WTC11 (cell line): ENCODE measurements around the gene ARL6. TPM values are rescaled to one million over a fixed set of nuclear protein-coding genes. Genes with fewer than 3 reads are reported as not detected.

ENCODE experiments used
- ATAC-seq: fragments of 200-7000 bp; cut with Tn5 transposase; 2 replicates; pipeline ENCODE4 v1.10.0; 2021; ENCODE audit warnings: mild to moderate bottlenecking, moderate library complexity
- CTCF ChIA-PET: fragments of 300-600 bp; sonication (Branson Sonifier 250); formaldehyde crosslinking; loops from one replicate; lab custom pipeline; 2021; ENCODE audit warnings: antibody characterized with exemption; lab: Charles Lee
- POLR2A ChIA-PET: fragments of 350-600 bp; sonication (Branson Sonifier 250); formaldehyde crosslinking; loops from one replicate; lab custom pipeline; 2021; ENCODE audit warnings: antibody characterized with exemption; lab: Charles Lee
- DNase-seq: peaks from one replicate; pipeline ENCODE4 v3.0.0; 2021; ENCODE audit warnings: low spot score
- H3K27ac Mint-ChIP-seq: 2 replicates; pipeline ENCODE4 v1.8.0; 2021; ENCODE audit warnings: mixed read lengths
- H3K27me3 Mint-ChIP-seq: 2 replicates; pipeline ENCODE4 v1.8.0; 2021; ENCODE audit warnings: low read depth, mild to moderate bottlenecking, moderate library complexity, mixed read lengths
- H3K36me3 Mint-ChIP-seq: 2 replicates; pipeline ENCODE4 v1.8.0; 2021; ENCODE audit warnings: mixed read lengths
- H3K4me1 Mint-ChIP-seq: 2 replicates; pipeline ENCODE4 v1.8.0; 2022; ENCODE audit warnings: mixed read lengths
- H3K4me3 Mint-ChIP-seq: 2 replicates; pipeline ENCODE4 v1.8.0; 2021; ENCODE audit warnings: mild to moderate bottlenecking, moderate library complexity, mixed read lengths
- H3K9me3 Mint-ChIP-seq: 2 replicates; pipeline ENCODE4 v1.8.0; 2021; ENCODE audit warnings: mixed read lengths
- ATF2 ChIP-seq: sonication (generic); formaldehyde crosslinking; IDR thresholded peaks from 2 replicates; pipeline ENCODE4 v1.8.1; 2022; ENCODE audit warnings: low read depth, missing genetic modification reagents, borderline replicate concordance
- CBFB ChIP-seq: sonication (generic); formaldehyde crosslinking; IDR thresholded peaks from 2 replicates; pipeline ENCODE4 v1.8.1; 2022; ENCODE audit warnings: mild to moderate bottlenecking, low read depth, missing genetic modification reagents
- CREM ChIP-seq: sonication (generic); formaldehyde crosslinking; IDR thresholded peaks from 2 replicates; pipeline ENCODE4 v1.8.1; 2022; ENCODE audit warnings: mild to moderate bottlenecking, missing genetic modification reagents, moderate library complexity
- IRF2 ChIP-seq: sonication (generic); formaldehyde crosslinking; IDR thresholded peaks from 2 replicates; pipeline ENCODE4 v1.8.0; 2022; ENCODE audit warnings: low read depth, missing genetic modification reagents, borderline replicate concordance
- KAT7 ChIP-seq: sonication (generic); formaldehyde crosslinking; IDR thresholded peaks from 2 replicates; pipeline ENCODE4 v1.8.1; 2023; ENCODE audit warnings: missing genetic modification reagents, mild to moderate bottlenecking, borderline replicate concordance
- MYBL2 ChIP-seq: sonication (generic); formaldehyde crosslinking; IDR thresholded peaks from 2 replicates; pipeline ENCODE4 v1.8.1; 2023; ENCODE audit warnings: mild to moderate bottlenecking, moderate library complexity, missing genetic modification reagents
- PREB ChIP-seq: sonication (generic); formaldehyde crosslinking; IDR thresholded peaks from 2 replicates; pipeline ENCODE4 v1.8.1; 2022; ENCODE audit warnings: mild to moderate bottlenecking, missing genetic modification reagents, moderate library complexity, borderline replicate concordance
- RELA ChIP-seq: sonication (generic); formaldehyde crosslinking; IDR thresholded peaks from 2 replicates; pipeline ENCODE4 v1.8.1; 2022; ENCODE audit warnings: missing genetic modification reagents, mild to moderate bottlenecking, borderline replicate concordance
- SP1 ChIP-seq: sonication (generic); formaldehyde crosslinking; conservative IDR thresholded peaks from 2 replicates; pipeline ENCODE4 v1.8.1; 2022; ENCODE audit warnings: missing genetic modification reagents
- STAT6 ChIP-seq: sonication (generic); formaldehyde crosslinking; conservative IDR thresholded peaks from 2 replicates; pipeline ENCODE4 v1.8.1; 2023; ENCODE audit warnings: mild to moderate bottlenecking, low read depth, missing genetic modification reagents, moderate library complexity
- TP53 ChIP-seq: sonication (generic); formaldehyde crosslinking; IDR thresholded peaks from 2 replicates; pipeline ENCODE4 v1.8.1; 2023; ENCODE audit warnings: mild to moderate bottlenecking, missing genetic modification reagents
- ZNF121 ChIP-seq: sonication (generic); formaldehyde crosslinking; IDR thresholded peaks from 2 replicates; pipeline ENCODE4 v1.8.0; 2023; ENCODE audit warnings: missing genetic modification reagents
- ZNF281 ChIP-seq: sonication (generic); formaldehyde crosslinking; IDR thresholded peaks from 2 replicates; pipeline ENCODE4 v1.8.0; 2023; ENCODE audit warnings: mild to moderate bottlenecking, missing genetic modification reagents
- ZNF425 ChIP-seq: fragments of 250-450 bp; sonication (Bioruptor Pico); conservative IDR thresholded peaks from 2 replicates; pipeline ENCODE4 v1.9.0; 2021; ENCODE audit warnings: mild to moderate bottlenecking
- ZNF512 ChIP-seq: sonication (generic); formaldehyde crosslinking; IDR thresholded peaks from 2 replicates; pipeline ENCODE4 v1.8.1; 2022; ENCODE audit warnings: missing genetic modification reagents, borderline replicate concordance
- total RNA-seq: library from RNA; stranded (reverse); gene quantifications from 3 replicates; pipeline ENCODE4 v1.2.3, GENCODE V29; 2021
- TF ChIP-seq, protein P1 (sequence below): sonication (generic); formaldehyde crosslinking; IDR thresholded peaks from 2 replicates; pipeline ENCODE4 v1.8.1; 2022; ENCODE audit warnings: low read depth, mild to moderate bottlenecking, moderate library complexity, missing genetic modification reagents, borderline replicate concordance
- TF ChIP-seq, protein P2 (sequence below): sonication (generic); formaldehyde crosslinking; IDR thresholded peaks from 2 replicates; pipeline ENCODE4 v1.8.0; 2022; ENCODE audit warnings: mild to moderate bottlenecking, missing genetic modification reagents
- TF ChIP-seq, protein P3 (sequence below): fragments of 250-450 bp; sonication (Bioruptor Pico); IDR thresholded peaks from 2 replicates; pipeline ENCODE4 v2.1.2; 2022; ENCODE audit warnings: mild to moderate bottlenecking, moderate library complexity
- TF ChIP-seq, protein P4 (sequence below): sonication (generic); formaldehyde crosslinking; IDR thresholded peaks from 2 replicates; pipeline ENCODE4 v1.8.1; 2023; ENCODE audit warnings: mild to moderate bottlenecking, missing genetic modification reagents, moderate library complexity

ARL6 gene
- total RNA-seq, 1 experiment from 2014 or later: 6.8 TPM

DNA sequence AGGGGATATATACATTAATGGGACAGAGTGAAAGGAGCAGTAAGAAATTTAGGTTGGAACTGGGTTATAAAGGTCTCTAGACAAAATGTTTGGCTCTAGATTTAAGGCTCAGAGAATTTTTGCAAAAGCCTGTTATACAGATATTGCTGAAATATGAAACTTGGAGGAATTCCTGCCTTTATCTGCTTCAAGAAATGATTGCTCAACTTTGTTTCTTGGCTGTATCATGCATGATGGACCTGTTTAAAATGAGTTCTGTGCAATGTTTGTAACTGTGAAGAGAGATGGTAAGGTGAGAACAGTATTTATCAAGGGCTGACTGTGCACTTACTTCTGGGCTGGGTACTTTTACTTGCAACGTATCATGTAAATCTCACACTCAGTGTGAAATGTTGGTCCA is 60.5 kb downstream of the ARL6 start:
- Mint-ChIP-seq H3K4me3 (no peak overlapping the region), H3K4me1 (peaks cover 44% of the 10 kb centered on the region), H3K27me3 (peaks cover 26% of the 10 kb centered on the region), H3K36me3 (no peaks in the 10 kb centered on the region), H3K9me3 (no peaks in the 10 kb centered on the region)
- ATAC-seq (no peak), DNase-seq (no peak)
- TF ChIP-seq, protein P1, sequence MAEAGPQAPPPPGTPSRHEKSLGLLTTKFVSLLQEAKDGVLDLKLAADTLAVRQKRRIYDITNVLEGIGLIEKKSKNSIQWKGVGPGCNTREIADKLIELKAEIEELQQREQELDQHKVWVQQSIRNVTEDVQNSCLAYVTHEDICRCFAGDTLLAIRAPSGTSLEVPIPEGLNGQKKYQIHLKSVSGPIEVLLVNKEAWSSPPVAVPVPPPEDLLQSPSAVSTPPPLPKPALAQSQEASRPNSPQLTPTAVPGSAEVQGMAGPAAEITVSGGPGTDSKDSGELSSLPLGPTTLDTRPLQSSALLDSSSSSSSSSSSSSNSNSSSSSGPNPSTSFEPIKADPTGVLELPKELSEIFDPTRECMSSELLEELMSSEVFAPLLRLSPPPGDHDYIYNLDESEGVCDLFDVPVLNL (CRISPR knock-in tag): no peak
- TF ChIP-seq MYBL2 (no peak), CBFB (CRISPR knock-in tag) (no peak), PREB (CRISPR knock-in tag) (no peak), IRF2 (CRISPR knock-in tag) (no peak), ZNF512 (CRISPR knock-in tag) (no peak), TP53 (CRISPR knock-in tag) (no peak), ATF2 (CRISPR knock-in tag) (no peak), ZNF121 (CRISPR knock-in tag) (no peak), RELA (no peak), CREM (CRISPR knock-in tag) (no peak), ZNF425 (CRISPR knock-in tag) (no peak), KAT7 (CRISPR knock-in tag) (no peak), SP1 (CRISPR knock-in tag) (no peak), STAT6 (CRISPR knock-in tag) (no peak), ZNF281 (CRISPR knock-in tag) (no peak)
- TF ChIP-seq, protein P2, sequence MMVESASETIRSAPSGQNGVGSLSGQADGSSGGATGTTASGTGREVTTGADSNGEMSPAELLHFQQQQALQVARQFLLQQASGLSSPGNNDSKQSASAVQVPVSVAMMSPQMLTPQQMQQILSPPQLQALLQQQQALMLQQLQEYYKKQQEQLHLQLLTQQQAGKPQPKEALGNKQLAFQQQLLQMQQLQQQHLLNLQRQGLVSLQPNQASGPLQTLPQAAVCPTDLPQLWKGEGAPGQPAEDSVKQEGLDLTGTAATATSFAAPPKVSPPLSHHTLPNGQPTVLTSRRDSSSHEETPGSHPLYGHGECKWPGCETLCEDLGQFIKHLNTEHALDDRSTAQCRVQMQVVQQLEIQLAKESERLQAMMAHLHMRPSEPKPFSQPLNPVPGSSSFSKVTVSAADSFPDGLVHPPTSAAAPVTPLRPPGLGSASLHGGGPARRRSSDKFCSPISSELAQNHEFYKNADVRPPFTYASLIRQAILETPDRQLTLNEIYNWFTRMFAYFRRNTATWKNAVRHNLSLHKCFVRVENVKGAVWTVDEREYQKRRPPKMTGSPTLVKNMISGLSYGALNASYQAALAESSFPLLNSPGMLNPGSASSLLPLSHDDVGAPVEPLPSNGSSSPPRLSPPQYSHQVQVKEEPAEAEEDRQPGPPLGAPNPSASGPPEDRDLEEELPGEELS (CRISPR knock-in tag): no peak
- TF ChIP-seq, protein P3, sequence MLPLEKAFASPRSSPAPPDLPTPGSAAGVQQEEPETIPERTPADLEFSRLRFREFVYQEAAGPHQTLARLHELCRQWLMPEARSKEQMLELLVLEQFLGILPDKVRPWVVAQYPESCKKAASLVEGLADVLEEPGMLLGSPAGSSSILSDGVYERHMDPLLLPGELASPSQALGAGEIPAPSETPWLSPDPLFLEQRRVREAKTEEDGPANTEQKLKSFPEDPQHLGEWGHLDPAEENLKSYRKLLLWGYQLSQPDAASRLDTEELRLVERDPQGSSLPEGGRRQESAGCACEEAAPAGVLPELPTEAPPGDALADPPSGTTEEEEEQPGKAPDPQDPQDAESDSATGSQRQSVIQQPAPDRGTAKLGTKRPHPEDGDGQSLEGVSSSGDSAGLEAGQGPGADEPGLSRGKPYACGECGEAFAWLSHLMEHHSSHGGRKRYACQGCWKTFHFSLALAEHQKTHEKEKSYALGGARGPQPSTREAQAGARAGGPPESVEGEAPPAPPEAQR (CRISPR knock-in tag): no peak
- TF ChIP-seq, protein P4, sequence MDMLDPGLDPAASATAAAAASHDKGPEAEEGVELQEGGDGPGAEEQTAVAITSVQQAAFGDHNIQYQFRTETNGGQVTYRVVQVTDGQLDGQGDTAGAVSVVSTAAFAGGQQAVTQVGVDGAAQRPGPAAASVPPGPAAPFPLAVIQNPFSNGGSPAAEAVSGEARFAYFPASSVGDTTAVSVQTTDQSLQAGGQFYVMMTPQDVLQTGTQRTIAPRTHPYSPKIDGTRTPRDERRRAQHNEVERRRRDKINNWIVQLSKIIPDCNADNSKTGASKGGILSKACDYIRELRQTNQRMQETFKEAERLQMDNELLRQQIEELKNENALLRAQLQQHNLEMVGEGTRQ: no peak
- TF ChIP-seq, all 79 proteins: peak for 0
- ChIA-PET CTCF (no interaction called here), POLR2A (no interaction called here)
- no peak overlapping the region for H3K27ac Mint-ChIP-seq
